ENCODE results near the gene GALT.

Gene GALT

GRCh38 chr9:34686231-34686630, 39.8 kb downstream of the GALT start:
- DNase-seq, result no peak

- DNase-seq, result no peak
Measured at GRCh38 chr9:34686732-34687131, 40.3 kb downstream of the GALT start.

GRCh38 chr9:34687276-34688030, 41.0 kb downstream of the GALT start:
- no peak for DNase-seq

- DNase-seq, result no peak
Measured at GRCh38 chr9:34688329-34689115, 42.0 kb downstream of the GALT start.

GRCh38 chr9:34689116-34689470, 42.6 kb downstream of the GALT start:
- no peak for DNase-seq

- no peak for DNase-seq
Measured at GRCh38 chr9:34689512-34689911, 43.0 kb downstream of the GALT start.

- DNase-seq, result no peak
Measured at GRCh38 chr9:34690983-34691935, 44.8 kb downstream of the GALT start, which contains the start of gene CCL19. Gene CCL19 (minus strand): TSS chr9:34691276. CDS start chr9:34691139, 137 bp downstream.

GRCh38 chr9:34691936-34692315, 45.5 kb downstream of the GALT start:
- no peak for DNase-seq

- DNase-seq, result no peak
Measured at GRCh38 chr9:34693560-34693959, 47.1 kb downstream of the GALT start.

- DNase-seq, result no peak
Measured at GRCh38 chr9:34694811-34695210, 48.3 kb downstream of the GALT start.
